HG03521 (cell line): ENCODE measurements around the gene MCM3AP.
"Not testable (repeated sequence)": the region's sequence is repeated elsewhere in the genome, so short reads cannot be mapped to it uniquely, and the experiment has no call there.

Experiments used
- ATAC-seq: cut with Tn5 transposase; IDR thresholded peaks from one replicate; pipeline ENCODE4 v1.9.1; 2021; ENCODE audit warnings: mild to moderate bottlenecking, moderate library complexity; ENCODE audit not compliant: unreplicated experiment

Gene MCM3AP

DNA sequence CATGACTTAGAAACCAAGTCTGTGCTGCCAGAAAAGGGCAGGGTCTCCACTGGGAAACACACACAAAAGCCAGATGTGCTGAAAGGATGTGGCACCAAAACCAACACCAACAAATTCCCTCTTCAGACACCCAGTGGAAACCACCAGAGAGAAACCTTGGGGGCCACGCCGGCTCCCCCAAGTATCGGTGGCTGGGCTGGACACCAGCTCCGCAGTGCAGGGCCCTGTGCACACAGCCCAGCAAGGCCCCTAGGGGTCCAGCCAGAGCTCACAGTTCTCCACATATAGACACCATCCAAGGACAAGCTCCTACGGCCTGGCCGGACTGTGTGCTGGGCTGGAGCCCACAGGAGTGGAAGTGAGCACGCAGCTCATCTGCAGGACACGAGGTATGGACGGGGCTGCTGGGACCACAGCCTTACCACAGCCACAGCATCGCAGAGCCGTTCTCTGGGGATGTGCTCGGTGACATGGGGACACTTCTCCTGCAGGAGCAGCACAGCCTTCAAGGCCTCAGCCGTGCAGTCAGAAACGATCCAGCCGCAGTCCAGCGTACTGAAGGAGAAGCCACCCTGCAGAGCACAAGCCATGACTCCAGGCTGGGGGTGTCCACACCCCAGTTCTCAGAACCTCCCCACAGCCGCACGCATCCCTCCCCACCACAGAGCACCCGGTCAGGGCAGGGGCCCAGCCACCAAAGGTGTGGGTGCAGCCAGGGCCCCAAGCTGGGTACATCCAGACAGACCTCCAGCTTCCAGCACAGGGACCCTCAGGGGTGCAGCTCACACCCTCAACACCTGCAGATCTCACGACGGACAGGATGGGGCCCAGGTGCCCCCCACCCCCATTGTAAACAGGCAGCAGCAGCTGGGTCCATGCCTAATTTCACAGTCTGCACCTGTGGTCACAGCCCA lies 78.1 kb downstream of the MCM3AP start:
- ATAC-seq: no peak

DNA sequence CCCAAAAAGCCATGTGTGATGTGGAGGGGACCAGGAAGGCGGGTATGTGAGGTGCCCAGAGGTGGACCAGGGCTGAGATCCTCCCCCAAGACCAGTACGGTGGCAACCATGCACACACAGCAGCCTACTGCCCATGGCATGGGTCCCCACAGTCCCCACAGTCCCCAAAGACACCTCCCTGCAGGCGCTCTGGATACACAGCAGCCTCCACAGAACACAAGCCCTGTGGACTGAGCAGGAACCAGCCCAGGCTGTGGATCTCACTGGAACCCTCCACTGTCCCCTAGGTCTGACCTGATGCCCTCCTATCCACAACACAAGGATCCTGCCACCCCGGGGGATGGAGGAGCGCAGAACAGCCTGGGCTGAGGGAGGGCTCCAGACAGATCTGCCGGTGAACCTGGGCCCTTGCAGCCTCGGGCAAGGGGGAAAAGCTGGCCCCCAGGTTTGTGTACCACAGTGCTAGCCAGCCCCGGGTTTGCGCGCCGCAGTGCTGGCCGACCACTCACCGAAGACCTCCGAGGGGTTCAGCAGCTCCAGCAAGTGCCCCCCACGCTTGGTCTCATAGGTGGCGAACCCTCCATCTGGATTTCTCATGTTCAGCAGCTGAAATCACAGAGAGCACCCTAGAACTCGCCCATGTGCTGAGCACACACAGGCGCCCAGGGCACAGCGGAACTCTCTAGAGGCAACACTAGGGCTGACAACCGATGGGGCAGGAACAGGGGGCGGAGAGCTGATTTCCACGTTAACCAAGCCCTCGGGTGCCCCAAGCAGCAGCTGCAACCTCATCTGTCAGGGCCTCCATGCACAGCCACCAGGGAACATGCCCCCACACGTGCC lies 79.0 kb downstream of the MCM3AP start:
- no peak for ATAC-seq

DNA sequence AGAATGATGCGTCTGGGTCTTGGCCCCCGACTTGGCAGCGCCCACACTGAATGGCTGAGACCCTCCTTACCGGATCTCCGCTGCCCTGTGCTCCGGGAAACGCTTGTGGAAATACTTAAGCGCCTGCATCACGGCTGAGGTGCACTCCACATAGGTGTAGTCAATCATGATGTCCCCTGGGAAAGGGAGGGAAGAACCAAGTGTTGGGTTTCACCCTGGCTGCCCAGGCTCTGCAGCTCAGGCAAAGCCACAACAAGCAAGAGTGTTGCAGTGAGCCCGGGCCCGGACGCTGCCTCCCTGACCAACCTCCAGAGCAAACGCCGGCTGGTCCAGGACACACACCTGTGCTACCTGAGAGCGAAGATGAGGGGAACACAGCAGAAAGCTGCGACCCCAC lies 79.6 kb downstream of the MCM3AP start:
- ATAC-seq: no peak

DNA sequence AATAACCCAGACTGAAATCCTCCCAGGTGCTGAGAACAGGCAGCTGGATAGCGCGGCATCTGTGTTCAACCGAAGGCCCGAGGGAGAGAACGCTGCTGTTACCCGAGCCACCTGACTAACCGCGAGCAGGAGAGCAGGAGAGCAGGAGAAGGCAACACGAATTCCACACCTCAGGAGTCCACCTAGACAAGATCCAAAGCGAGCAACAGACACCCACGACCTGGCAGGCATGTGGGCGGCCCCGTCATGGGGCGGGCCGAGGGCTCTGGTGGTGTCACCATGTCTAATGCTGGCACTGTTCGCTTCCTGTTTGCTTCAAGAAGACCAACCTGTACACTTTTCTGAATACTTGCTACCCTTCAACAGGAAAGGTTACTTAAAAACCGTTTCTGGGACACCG lies 80.2 kb downstream of the MCM3AP start:
- no peak for ATAC-seq

DNA sequence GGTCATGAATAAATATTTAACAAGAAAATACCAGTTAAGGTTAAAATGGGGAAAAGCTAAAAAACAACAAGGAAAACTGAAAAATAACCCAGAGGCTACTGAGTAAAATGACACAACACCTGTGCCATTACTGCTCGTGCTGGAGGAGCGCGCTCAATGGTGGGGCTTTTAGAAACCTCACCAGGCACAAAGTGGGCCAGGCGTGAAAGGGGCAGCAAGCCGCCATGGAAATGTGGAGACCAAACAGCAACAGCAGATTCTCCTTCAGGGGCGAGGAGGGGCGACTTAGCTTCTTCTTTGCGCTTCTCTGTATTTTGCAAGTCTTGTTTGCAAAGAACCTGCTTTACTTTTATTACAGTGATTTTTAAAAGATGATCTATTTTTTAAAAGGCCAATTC lies 82.2 kb downstream of the MCM3AP start:
- no peak for ATAC-seq

DNA sequence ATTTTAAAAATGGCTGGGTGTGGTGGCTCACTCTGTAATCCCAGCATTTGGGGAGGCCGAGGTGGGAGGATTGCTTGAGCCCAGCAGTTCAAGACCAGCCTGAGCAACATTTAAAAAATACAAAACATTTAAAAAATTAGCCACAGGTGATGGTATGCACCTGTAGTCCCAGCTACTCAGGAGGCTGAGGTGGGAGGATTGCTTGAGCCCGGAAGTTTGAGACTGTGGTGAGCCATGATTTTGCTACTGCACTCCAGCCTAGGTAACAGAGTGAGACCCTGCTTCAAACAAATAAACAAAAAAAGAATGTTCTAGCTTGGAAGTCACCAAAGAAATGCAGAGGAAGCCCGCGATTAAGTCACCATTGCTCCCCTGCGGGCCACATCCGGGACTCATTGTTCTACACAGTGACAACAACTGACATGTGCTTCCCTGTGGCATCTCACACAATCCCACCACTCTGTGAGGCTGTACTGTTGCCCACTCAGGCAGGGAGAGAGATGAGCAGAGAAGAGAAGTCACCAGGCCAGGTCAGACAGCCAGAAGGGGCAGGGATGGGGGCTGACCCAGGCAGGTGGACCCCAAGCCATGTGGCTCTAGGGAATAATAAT lies 82.7 kb downstream of the MCM3AP start:
- no peak for ATAC-seq

DNA sequence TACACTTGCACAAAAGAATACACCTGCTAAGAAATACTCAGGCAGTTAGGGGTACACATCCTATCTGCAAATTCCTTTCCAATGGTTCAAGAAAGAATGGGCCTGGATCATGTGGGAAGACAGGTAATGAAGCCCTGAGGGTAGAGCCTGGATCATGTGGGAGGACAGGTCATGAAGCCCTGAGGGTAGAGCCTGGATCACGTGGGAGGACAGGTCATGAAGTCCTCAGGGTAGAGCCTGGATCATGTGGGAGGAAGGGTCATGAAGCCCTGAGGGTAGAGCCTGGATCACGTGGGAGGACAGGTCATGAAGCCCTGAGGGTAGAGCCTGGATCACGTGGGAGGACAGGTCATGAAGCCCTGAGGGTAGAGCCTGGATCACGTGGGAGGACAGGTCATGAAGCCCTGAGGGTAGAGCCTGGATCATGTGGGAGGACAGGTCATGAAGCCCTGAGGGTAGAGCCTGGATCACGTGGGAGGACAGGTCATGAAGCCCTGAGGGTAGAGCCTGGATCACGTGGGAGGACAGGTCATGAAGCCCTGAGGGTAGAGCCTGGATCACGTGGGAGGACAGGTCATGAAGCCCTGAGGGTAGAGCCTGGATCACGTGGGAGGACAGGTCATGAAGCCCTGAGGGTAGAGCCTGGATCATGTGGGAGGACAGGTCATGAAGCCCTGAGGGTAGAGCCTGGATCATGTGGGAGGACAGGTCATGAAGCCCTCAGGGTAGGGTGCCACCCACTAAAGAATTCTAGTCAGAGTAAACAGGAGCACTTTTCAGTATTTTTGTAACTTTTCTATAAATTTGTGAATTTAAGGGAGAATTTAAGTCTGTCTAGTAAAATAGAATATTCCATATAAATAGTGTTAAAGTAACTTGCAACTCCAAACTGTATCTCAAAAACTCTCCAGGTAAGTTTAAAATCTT lies 84.3 kb downstream of the MCM3AP start:
- ATAC-seq: not testable (repeated sequence)

DNA sequence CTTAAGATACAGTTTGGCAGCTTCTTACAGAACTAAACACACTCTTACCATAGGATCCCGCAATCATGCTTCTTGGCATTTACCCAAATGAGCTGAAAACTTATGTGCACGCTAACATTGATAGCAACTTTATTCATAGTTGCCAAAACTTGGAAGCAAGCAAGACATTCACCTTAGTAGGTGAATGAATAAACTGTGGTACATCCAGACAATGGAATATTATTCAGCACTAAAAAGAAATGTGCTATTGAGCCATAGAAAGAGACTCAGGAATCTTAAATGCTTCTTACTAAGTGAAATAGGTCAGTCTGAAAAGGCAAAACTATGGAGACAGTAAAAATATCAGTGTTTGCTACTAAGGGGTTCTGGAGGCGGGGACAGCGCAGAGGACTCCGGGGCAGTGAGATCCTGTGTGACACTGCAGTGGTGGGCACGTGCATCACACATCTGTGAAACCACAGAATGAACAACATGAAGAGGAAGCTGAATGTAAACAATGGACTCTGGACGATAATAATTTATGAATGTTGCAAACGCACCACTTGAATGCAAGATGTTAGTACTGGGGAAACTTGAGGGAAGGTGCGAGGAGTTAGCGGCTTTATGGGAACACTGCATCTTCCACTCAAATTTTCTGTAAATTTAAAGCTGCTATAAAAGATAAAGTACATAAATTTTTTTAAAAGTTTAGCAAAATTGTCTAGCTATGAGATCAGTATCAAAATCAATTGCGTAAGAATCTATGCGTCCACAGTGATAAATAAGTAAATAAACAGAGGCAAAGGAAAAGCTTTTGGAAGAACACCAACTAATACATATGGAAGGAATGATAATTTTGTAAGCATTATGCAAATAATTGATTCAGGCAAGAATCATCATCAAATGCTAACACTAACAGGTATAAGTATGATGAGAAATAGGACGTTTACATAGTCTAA lies 85.7 kb downstream of the MCM3AP start:
- no peak for ATAC-seq

DNA sequence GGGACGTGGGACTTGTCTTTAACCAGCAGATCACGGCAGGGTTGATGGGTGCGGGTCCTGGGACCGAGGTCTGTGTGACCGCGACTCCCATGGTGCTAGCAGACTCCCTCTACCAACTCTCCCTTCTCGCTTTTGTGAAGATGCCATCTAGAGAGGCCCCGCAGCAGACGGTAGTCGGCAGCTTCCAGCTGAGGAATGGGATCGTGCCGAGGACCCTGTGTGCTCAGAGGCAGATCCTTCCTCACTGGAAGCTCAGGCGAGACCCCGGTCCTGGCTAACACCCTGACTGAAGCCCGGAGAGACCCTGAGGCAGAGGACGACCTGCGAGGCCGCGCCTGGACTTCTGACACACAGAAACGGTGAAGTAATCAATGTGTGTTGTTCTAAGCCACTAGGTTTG lies 88.7 kb downstream of the MCM3AP start:
- no peak for ATAC-seq

DNA sequence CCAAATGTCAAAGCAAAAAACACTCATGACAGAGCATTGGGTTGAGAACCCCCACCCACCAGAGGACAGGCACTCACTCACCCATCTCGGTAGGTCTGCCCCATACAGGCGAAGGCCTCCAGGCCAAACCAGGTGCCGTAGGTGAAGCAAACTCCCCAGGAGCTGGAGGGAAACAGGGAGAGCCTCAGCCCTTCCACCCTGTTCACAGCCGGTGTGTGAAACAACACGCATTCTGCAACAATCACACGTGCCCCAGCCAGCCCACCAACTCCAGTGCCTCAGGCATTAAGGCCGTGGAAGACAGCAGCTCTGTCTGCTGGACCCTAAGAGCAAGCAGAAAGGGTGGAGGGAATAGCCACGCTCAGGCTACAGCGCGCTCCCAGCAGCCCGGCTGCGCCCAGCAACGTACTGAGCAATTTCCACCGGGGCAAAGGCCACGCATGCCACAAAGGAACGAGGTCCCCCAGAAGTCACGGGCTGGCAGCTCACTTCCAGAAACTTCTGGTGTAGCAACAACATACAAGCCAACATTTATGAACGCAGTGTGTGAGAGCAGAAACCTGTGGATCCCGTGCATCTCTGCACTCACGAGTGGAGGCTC lies 89.7 kb downstream of the MCM3AP start:
- no peak for ATAC-seq

DNA sequence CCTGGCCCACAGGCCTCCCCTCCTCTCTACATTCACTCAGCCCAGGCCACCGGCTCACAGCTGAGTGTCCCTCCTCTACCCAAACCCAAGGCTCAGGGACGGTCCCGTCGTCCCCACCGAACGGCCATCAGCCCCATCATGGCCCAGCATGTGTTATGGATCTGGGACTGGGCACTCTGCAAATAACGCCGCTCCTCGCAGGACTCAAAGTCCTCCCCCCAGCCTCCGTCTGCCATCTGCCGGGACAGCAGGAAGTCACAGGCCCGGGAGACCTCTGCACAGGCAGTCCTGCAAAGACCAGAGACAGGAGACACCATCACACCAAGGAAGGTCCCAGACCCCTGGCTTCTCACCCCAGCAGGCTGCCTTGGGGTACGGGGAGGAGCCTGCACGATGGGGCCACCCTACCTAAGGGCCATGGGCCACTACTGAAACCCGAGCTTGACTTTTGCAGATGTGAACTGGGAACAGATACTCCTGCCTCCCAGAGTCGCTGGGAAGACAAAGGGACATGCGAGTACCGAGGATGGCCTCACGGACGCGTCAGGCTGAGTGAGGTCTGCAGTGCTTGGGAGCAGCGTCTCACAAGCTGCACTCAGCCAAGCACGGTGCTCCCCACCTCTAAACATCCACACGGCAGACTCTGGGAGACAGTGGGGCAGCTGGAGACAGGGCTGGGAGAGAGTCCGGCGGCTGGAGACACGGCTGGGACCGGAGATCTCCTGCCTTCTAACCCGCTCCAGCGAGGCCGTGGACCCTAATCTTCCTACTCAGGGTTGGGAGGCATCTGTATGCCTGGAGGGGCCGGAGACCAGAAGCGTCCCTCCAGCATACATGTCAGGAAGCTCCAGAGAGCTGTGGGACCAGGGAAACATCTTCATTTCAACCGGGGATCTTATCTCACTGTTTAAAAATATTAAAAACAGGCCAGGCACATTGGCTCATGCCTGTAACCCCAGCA lies 90.8 kb downstream of the MCM3AP start:
- ATAC-seq: no peak

DNA sequence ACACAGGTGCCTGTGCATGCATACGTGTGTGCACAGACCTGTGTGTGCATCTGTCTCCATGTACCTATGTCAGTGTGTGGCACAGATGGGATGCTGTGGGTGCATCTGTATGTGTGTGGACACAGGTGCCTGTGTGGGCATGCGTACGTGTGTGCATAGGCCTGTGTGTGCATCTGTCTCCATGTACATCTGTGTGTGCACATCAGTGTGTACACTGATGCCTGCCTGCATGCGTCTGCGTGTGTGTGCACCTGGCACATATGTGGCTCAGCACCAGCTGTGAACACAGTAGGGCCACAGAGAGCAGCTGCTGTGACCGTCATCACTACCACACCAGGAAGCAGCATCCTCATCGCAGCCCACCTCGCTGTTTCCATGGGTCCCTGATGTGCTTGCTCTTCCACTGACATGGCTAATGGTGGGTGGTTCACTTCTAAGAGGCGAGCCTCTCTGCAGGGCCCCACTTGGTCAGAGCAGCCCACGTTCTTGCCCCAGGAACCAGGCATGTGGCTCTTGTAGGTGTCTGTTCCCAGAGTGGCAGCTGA lies 91.5 kb downstream of the MCM3AP start:
- no peak for ATAC-seq

DNA sequence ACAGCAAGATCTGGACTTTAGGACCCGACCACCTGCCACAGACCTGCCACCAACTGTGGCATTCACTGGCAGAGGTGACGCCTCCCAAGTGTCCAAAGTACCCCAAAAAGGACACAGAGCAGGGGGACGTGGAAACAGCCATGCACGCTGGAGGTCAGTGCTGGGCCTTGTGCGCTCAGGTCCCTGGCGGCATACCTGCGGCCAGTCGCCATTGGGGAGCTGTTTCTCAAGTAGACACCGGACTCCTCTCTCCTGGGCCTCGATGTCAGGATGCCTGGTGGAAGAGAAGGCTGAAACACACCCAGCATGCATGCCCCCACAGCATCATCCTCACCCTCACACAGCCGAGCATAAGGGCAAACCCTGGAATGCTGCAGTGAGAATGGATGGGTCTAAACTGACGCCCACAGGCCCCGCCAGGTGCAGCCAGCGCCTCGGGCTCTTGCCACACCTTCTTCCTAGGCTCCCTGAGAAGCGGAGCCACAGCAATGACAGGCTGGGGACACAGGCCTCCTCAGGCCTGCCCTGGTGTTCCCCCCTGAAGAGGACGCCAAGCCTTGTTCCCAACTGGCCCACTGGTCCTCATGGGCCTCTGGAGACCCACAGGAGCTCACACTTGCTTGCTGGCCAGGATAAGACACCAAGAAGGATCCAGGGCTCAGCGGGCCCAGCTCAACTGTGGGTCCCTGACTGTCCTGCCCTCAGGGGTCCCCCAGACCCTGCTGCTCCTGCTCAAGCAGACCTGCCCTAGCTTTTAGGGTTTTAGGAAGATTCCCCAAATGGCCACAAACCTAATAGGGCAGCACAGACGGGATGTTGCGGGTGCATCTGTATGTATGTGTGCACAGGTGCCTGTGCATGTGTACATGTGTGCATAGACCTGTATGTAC lies 93.5 kb downstream of the MCM3AP start:
- no peak for ATAC-seq

DNA sequence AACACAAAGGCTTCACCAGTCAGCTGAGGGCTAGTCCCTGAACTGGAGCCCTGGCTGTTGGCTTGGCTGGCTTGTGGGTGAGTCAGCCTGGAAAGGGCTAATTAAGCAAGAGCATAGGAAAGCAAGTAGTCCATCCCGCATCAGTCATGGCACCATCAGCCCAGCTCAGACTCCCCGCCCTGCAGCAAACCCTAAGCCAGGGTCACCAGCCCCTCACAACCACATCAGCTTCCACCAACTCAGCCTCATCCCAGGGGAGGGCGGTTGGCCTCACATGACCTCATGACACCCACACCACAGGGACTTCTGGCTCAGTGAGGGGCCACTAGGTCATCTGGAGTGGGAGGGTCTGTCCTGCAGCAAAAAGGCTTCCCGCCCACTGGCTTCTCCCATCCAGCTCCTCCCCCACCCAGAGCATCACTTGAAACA lies 94.1 kb downstream of the MCM3AP start:
- no peak for ATAC-seq

DNA sequence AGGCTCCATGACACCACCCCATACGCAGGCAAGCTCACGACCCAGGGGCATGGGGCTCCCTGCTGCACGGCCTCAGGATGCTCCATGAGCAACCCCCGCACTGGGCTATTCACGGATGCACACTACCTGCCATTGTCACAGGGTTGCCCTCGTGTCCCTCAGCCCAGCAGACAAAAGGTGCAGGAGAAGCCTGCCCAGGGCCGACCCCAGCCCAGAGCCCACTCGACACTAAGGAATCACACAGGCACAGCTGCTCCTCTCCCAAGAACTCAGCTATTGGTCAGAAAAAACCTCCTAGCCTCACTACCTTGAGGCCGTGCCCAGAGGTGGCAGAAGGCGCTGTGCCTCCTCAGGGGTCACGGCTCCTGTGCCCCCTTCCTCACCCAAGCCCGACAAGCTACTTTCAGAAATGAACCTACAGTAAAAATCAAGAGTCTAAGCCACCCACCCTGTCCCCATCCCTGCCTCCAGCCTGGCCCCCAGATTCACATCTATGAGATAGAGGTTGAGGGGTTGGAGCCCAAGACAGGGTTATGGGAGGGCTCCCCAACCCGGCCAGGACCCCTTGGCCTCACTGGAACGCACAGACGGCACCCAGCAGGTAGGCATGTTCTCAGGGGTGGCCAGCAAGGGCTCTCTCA lies 94.8 kb downstream of the MCM3AP start:
- ATAC-seq: no peak

DNA sequence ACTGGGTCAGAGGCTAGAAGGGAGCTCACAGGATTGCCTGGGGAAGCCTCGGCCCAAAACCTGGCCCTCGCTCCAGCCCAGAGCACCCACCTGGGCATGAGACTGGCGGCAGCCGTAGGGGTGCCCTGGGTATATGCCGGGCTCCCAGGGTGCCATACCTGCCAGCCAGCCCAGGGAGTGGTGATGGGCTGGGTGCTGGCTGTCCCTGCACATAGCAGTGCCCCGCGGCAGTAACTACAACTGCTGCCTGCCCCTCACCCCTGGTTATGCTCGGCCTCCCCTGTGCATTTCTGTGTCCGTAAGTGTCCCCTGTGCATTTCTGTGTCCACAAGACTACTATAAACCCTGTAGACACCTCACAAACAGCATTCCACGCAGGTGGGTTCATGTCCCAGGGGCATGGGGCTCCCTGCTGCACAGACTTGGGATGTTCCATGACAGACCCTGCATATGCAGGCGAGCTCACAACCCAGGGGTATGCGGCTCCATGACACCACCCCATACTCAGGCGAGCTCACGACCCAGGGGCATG lies 95.4 kb downstream of the MCM3AP start:
- ATAC-seq: no peak
